OCI-LY3 (cell line): ENCODE results near the gene LCOR.

Experiments used
- EZH2phosphoT487 ChIP-seq: fragments of 200-600 bp; shearing (Covaris generic); IDR thresholded peaks from 2 replicates; pipeline ENCODE4 v1.6.1; 2018; ENCODE audit warnings: antibody characterized with exemption, mixed run types, low read depth
- TF ChIP-seq, protein P1 (sequence below): fragments of 200-600, 300-600 bp; sonication (generic); IDR thresholded peaks from 2 replicates; pipeline ENCODE4 v1.5.1; 2014; ENCODE audit warnings: antibody characterized with exemption, low read length, low read depth

DNA sequence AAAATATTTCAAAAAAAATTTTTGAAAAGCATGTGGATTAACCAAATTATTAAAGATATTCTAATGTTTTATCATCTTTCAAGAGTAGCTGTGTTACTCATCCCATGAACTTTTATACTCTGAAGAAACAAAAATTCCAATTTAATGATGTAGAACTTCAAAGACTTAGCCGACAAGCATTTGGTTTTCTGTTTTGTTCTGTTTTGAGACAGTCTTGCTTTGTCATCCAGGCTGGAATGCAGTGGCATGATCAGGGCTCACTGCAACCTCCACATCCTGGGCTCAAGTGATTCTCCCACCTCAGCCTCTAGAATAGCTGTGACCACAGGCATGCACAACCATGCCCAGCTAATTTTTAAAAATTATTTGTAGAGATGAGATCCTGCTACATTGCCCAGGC lies 17.8 kb upstream of the LCOR start:
- TF ChIP-seq, protein P1, sequence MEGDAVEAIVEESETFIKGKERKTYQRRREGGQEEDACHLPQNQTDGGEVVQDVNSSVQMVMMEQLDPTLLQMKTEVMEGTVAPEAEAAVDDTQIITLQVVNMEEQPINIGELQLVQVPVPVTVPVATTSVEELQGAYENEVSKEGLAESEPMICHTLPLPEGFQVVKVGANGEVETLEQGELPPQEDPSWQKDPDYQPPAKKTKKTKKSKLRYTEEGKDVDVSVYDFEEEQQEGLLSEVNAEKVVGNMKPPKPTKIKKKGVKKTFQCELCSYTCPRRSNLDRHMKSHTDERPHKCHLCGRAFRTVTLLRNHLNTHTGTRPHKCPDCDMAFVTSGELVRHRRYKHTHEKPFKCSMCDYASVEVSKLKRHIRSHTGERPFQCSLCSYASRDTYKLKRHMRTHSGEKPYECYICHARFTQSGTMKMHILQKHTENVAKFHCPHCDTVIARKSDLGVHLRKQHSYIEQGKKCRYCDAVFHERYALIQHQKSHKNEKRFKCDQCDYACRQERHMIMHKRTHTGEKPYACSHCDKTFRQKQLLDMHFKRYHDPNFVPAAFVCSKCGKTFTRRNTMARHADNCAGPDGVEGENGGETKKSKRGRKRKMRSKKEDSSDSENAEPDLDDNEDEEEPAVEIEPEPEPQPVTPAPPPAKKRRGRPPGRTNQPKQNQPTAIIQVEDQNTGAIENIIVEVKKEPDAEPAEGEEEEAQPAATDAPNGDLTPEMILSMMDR = no peak
- TF ChIP-seq EZH2phosphoT487 = no peak
